ENCODE results near the gene FCHSD2.
"Not testable (repeated sequence)": the region's sequence is repeated elsewhere in the genome, so short reads cannot be mapped to it uniquely, and the experiment has no call there.

Gene FCHSD2

GRCh38 chr11:72918851-72919250 is 223.3 kb downstream of the FCHSD2 start:
- no peak for DNase-seq

GRCh38 chr11:72912253-72912652 is 229.9 kb downstream of the FCHSD2 start:
- no peak for DNase-seq

- not testable (repeated sequence) for DNase-seq
Observed at GRCh38 chr11:72909558-72910388, 232.3 kb downstream of the FCHSD2 start.

- no peak for DNase-seq
Observed at GRCh38 chr11:72908032-72908676, 234.0 kb downstream of the FCHSD2 start.

- no peak for DNase-seq
Observed at GRCh38 chr11:72904016-72904415, 238.1 kb downstream of the FCHSD2 start.

GRCh38 chr11:72901374-72901773 is 240.7 kb downstream of the FCHSD2 start:
- DNase-seq = no peak

- no peak for DNase-seq
Observed at GRCh38 chr11:72900013-72900412, 242.1 kb downstream of the FCHSD2 start.

- no peak for DNase-seq
Observed at GRCh38 chr11:72899238-72899637, 242.9 kb downstream of the FCHSD2 start.

- DNase-seq = no peak
Observed at GRCh38 chr11:72897506-72897905, 244.6 kb downstream of the FCHSD2 start.

- DNase-seq = no peak
Observed at GRCh38 chr11:72896431-72896830, 245.7 kb downstream of the FCHSD2 start.

- no peak for DNase-seq
Observed at GRCh38 chr11:72890881-72891280, 251.2 kb downstream of the FCHSD2 start.

GRCh38 chr11:72886619-72887018 is 255.5 kb downstream of the FCHSD2 start:
- no peak for DNase-seq

- DNase-seq = no peak
Observed at GRCh38 chr11:72885749-72886609, 256.1 kb downstream of the FCHSD2 start.

GRCh38 chr11:72876147-72876546 is 266.0 kb downstream of the FCHSD2 start:
- no peak for DNase-seq

GRCh38 chr11:72875736-72876135 is 266.4 kb downstream of the FCHSD2 start:
- DNase-seq = no peak

GRCh38 chr11:72872012-72872411 is 270.1 kb downstream of the FCHSD2 start:
- no peak for DNase-seq

GRCh38 chr11:72871119-72871518 is 271.0 kb downstream of the FCHSD2 start:
- no peak for DNase-seq

- no peak for DNase-seq
Observed at GRCh38 chr11:72869831-72870230, 272.3 kb downstream of the FCHSD2 start.

GRCh38 chr11:72867970-72868369 is 274.1 kb downstream of the FCHSD2 start:
- DNase-seq = no peak

- DNase-seq = no peak
Observed at GRCh38 chr11:72864702-72865655, 277.1 kb downstream of the FCHSD2 start.

GRCh38 chr11:72863916-72864315 is 278.2 kb downstream of the FCHSD2 start:
- DNase-seq = no peak

- DNase-seq = no peak
Observed at GRCh38 chr11:72863091-72863490, 279.0 kb downstream of the FCHSD2 start.

Data from RPMI8226 (cell line).